Right lung (tissue), 5 donors: ENCODE data around the gene CLRN2. TPM values are rescaled to one million over a fixed set of nuclear protein-coding genes. Genes with fewer than 3 reads are reported as not detected.
"Not testable (repeated sequence)": the region's sequence is repeated elsewhere in the genome, so short reads cannot be mapped to it uniquely, and the experiment has no call there.

ENCODE experiments used
- DNase-seq, 2 donors: peaks; one replicate each; pipeline ENCODE4 v3.0.0-alpha.2; 2013
- polyA plus RNA-seq, 5 donors: library from polyadenylated mRNA; unstranded; fragments of 120-200 nt; gene quantifications; one replicate each; pipeline versions ENCODE4 v1.2.1 to v1.2.3, GENCODE V29; 2013; ENCODE audit warnings: inconsistent platforms in 1 of 5, low replicate concordance in 1 of 5; ENCODE audit not compliant: insufficient read length in 5 of 5, insufficient read depth in 1 of 5

CLRN2 gene
- polyA plus RNA-seq, 5 donors, result not detected

GRCh38 chr4:17502756-17503155 is 12.2 kb upstream of the CLRN2 start:
- no peak for DNase-seq

GRCh38 chr4:17504081-17504480 is 10.9 kb upstream of the CLRN2 start:
- DNase-seq, result no peak

- DNase-seq, result no peak
These were observed 4.4 kb upstream of the CLRN2 start for GRCh38 chr4:17510582-17510981.

- DNase-seq, result no peak
These were observed 3.9 kb upstream of the CLRN2 start for GRCh38 chr4:17511051-17511450.

GRCh38 chr4:17511509-17511949 is 3.4 kb upstream of the CLRN2 start:
- DNase-seq, result peak in 1 of 2 donors; percentile 27

- peak; percentile 68 to 69 for DNase-seq
These were observed 2.8 kb upstream of the CLRN2 start, which contains the start of gene QDPR for GRCh38 chr4:17511950-17512795. Gene QDPR (minus strand): TSS chr4:17512090. CDS start chr4:17512054, 36 bp downstream.

- no peak for DNase-seq
These were observed 1.8 kb upstream of the CLRN2 start for GRCh38 chr4:17512973-17513665.

- DNase-seq, result no peak
These were observed 761 bp downstream of the CLRN2 start for GRCh38 chr4:17515445-17516407.

GRCh38 chr4:17516980-17517379 is 2.0 kb downstream of the CLRN2 start:
- DNase-seq, result no peak

- no peak for DNase-seq
These were observed 2.7 kb downstream of the CLRN2 start for GRCh38 chr4:17517664-17518063.

- DNase-seq, result no peak
These were observed 6.6 kb downstream of the CLRN2 start for GRCh38 chr4:17521595-17521994.

GRCh38 chr4:17523662-17524061 is 8.7 kb downstream of the CLRN2 start:
- DNase-seq, result no peak

- DNase-seq, result no peak
These were observed 11.9 kb downstream of the CLRN2 start for GRCh38 chr4:17526695-17527477.

- DNase-seq, result no peak
These were observed 13.7 kb downstream of the CLRN2 start for GRCh38 chr4:17528551-17529165.

GRCh38 chr4:17531538-17532285 is 16.7 kb downstream of the CLRN2 start:
- no peak for DNase-seq

GRCh38 chr4:17534705-17535104 is 19.7 kb downstream of the CLRN2 start:
- DNase-seq, result no peak

GRCh38 chr4:17535242-17535641 is 20.3 kb downstream of the CLRN2 start:
- no peak for DNase-seq

- DNase-seq, result no peak
These were observed 20.9 kb downstream of the CLRN2 start for GRCh38 chr4:17535906-17536305.

GRCh38 chr4:17537060-17537459 is 22.1 kb downstream of the CLRN2 start:
- not testable (repeated sequence) for DNase-seq

- DNase-seq, result no peak
These were observed 29.2 kb downstream of the CLRN2 start for GRCh38 chr4:17544205-17544604.
